ENCODE data around the gene WFIKKN2. TPM values are rescaled to one million over a fixed set of nuclear protein-coding genes. Genes with fewer than 3 reads are reported as not detected.
A peak's percentile ranks its signal among the peaks of the same experiment; 100 is the strongest.

Gene WFIKKN2
- polyA plus RNA-seq, 1 donor, result 0.13 TPM

DNA sequence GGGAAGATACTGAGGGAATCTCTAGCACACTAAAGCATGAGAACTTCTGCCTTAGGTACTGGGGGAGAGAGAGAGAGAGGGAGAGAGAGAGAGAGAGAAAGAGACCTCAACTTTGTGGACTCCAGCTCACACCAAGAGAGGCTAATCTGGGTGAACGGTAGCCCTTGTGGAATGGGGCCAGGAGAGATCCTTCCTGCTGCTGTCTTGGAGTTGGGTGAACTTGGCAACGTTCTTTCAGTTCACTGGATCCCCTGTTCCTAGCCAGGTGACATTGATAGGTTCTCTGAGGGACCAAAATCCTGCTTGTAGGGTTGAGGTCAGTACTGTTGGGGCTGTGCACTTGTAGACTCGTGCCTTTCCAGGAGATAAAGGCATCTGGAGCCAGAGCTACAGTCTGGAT, 26.5 kb upstream of the WFIKKN2 start:
- H3K27ac ChIP-seq (ENCODE audit: low read length), result no peak overlapping the region
- no peaks in the 10 kb centered on the region for H3K36me3 ChIP-seq (ENCODE audit: control insufficient read depth, insufficient read depth, low read length)
- no peaks in the 10 kb centered on the region for H3K4me1 ChIP-seq (ENCODE audit: control insufficient read depth, insufficient read depth, low read length)
- DNase-seq, result no peak
- no CpG with 5 or more reads among the region's 3 CpGs for WGBS (ENCODE audit: insufficient coverage, low lambda C conversion rate)
- no peak overlapping the region for H3K4me3 ChIP-seq (ENCODE audit: low read length)
- H3K9me3 ChIP-seq (ENCODE audit: control insufficient read depth, low read depth, low read length), result no peaks in the 10 kb centered on the region
- no peaks in the 10 kb centered on the region for H3K27me3 ChIP-seq (ENCODE audit: control insufficient read depth, insufficient read depth, low read length)

- H3K9me3 ChIP-seq (ENCODE audit: control insufficient read depth, low read depth, low read length), result no peaks in the 10 kb centered on the region
- H3K4me3 ChIP-seq (ENCODE audit: low read length), result no peak overlapping the region
- H3K27ac ChIP-seq (ENCODE audit: low read length), result no peak overlapping the region
- H3K4me1 ChIP-seq (ENCODE audit: control insufficient read depth, insufficient read depth, low read length), result no peaks in the 10 kb centered on the region
- DNase-seq, result no peak
- no peaks in the 10 kb centered on the region for H3K27me3 ChIP-seq (ENCODE audit: control insufficient read depth, insufficient read depth, low read length)
- no peaks in the 10 kb centered on the region for H3K36me3 ChIP-seq (ENCODE audit: control insufficient read depth, insufficient read depth, low read length)
Measured at GRCh38 chr17:50813583-50813982, 21.8 kb upstream of the WFIKKN2 start.

- 85% methylated on average over 2 of the region's 3 CpGs for WGBS (ENCODE audit: insufficient coverage, low lambda C conversion rate)
- no peak for DNase-seq
- H3K27me3 ChIP-seq (ENCODE audit: control insufficient read depth, insufficient read depth, low read length), result no peaks in the 10 kb centered on the region
Measured at GRCh38 chr17:50815400-50815799, 20.0 kb upstream of the WFIKKN2 start.

GRCh38 chr17:50816271-50816670, 19.1 kb upstream of the WFIKKN2 start:
- no CpG with 5 or more reads among the region's 5 CpGs for WGBS (ENCODE audit: insufficient coverage, low lambda C conversion rate)
- Histone ChIP-seq H3K4me3 (ENCODE audit: low read length) (no peak overlapping the region), H3K27ac (ENCODE audit: low read length) (no peak overlapping the region), H3K9me3 (ENCODE audit: control insufficient read depth, low read depth, low read length) (no peaks in the 10 kb centered on the region), H3K36me3 (ENCODE audit: control insufficient read depth, insufficient read depth, low read length) (no peaks in the 10 kb centered on the region), H3K4me1 (ENCODE audit: control insufficient read depth, insufficient read depth, low read length) (no peaks in the 10 kb centered on the region), H3K27me3 (ENCODE audit: control insufficient read depth, insufficient read depth, low read length) (no peaks in the 10 kb centered on the region)
- DNase-seq, result no peak

More at GRCh38 chr17:50815400-50815799, 20.0 kb upstream of the WFIKKN2 start:
- no peaks in the 10 kb centered on the region for H3K4me1 ChIP-seq (ENCODE audit: control insufficient read depth, insufficient read depth, low read length)
- no peak overlapping the region for H3K27ac ChIP-seq (ENCODE audit: low read length)
- H3K4me3 ChIP-seq (ENCODE audit: low read length), result no peak overlapping the region
- H3K36me3 ChIP-seq (ENCODE audit: control insufficient read depth, insufficient read depth, low read length), result no peaks in the 10 kb centered on the region
- H3K9me3 ChIP-seq (ENCODE audit: control insufficient read depth, low read depth, low read length), result no peaks in the 10 kb centered on the region

DNA sequence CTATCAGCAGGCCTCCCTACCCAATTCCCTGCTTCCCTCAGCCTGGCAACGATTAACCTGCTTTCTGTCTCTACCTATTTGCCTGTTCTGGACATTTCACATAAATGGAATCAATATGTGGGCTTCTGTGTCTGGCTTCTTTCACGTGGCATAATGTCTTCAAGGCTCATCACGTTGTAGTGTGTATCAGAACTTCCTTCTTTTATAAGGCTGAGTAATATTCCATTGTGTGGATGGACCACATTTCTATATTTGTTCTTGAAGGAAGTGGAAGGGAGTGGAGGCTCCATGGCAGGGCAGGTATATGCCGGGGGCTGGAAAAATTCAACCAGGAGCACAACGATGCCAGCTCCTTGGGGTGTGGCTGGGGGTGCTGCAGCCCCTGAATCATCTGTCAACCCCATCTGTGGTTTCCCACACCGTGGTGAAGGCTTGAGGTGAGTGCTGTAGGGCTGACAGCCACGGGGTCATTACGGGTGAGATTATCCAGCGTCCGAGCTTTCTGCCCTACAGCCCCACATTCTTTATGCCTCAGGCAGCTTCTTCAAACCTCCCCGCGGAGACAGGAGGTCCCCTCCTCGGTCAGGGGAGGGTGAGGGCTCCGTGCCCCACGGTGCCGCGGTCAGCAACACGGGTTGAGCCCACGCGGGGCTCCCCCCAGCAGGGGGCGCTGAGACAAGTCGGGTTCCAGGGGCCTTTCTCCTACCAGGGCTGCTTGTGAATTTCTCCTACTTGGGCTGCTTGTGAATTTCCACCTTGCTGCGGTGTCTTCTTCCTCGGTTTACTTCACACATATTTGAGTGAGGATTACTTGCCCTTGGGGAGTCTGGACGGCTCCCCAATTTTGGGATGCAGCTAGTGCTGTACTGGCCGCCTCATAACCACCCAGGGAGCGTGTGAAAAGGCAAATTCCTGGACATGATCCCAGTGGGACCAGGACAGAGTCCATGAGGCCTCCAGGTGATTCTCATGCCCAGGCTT, 18.3 kb upstream of the WFIKKN2 start:
- no peaks in the 10 kb centered on the region for H3K4me1 ChIP-seq (ENCODE audit: control insufficient read depth, insufficient read depth, low read length)
- H3K27ac ChIP-seq (ENCODE audit: low read length), result no peak overlapping the region
- no peaks in the 10 kb centered on the region for H3K9me3 ChIP-seq (ENCODE audit: control insufficient read depth, low read depth, low read length)
- H3K36me3 ChIP-seq (ENCODE audit: control insufficient read depth, insufficient read depth, low read length), result no peaks in the 10 kb centered on the region
- H3K4me3 ChIP-seq (ENCODE audit: low read length), result no peak overlapping the region
- no CpG with 5 or more reads among the region's 27 CpGs for WGBS (ENCODE audit: insufficient coverage, low lambda C conversion rate)
- no peaks in the 10 kb centered on the region for H3K27me3 ChIP-seq (ENCODE audit: control insufficient read depth, insufficient read depth, low read length)
- peak in 1 of 2 donors; percentile 22 for DNase-seq

- no peak for DNase-seq
- Histone ChIP-seq H3K4me1 (ENCODE audit: control insufficient read depth, insufficient read depth, low read length) (no peaks in the 10 kb centered on the region), H3K27ac (ENCODE audit: low read length) (no peak overlapping the region), H3K36me3 (ENCODE audit: control insufficient read depth, insufficient read depth, low read length) (no peaks in the 10 kb centered on the region), H3K4me3 (ENCODE audit: low read length) (no peak overlapping the region), H3K9me3 (ENCODE audit: control insufficient read depth, low read depth, low read length) (no peaks in the 10 kb centered on the region), H3K27me3 (ENCODE audit: control insufficient read depth, insufficient read depth, low read length) (no peaks in the 10 kb centered on the region)
- no CpG with 5 or more reads among the region's 7 CpGs for WGBS (ENCODE audit: insufficient coverage, low lambda C conversion rate)
Measured at GRCh38 chr17:50817838-50818237, 17.5 kb upstream of the WFIKKN2 start.

DNA sequence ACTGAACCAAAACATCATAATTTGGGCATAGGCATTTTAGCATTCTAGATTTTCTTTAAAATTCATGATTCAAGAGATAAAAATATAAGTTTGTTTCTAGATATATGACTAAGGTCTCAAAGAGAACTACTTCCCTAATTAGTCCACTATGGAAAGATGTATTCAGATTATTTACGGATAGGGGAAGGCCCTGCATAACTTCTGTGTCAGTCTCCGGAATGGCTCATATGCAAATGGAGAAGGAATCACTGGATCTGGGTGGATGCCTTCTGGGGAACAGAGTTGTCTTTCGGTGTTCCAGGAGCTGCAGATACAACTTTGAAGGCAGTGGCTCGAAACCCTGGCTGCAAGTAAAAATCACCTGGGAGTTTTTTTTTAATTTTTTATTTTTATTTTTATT, 17.1 kb upstream of the WFIKKN2 start:
- H3K27me3 ChIP-seq (ENCODE audit: control insufficient read depth, insufficient read depth, low read length), result no peaks in the 10 kb centered on the region
- H3K36me3 ChIP-seq (ENCODE audit: control insufficient read depth, insufficient read depth, low read length), result no peaks in the 10 kb centered on the region
- no peak overlapping the region for H3K27ac ChIP-seq (ENCODE audit: low read length)
- H3K9me3 ChIP-seq (ENCODE audit: control insufficient read depth, low read depth, low read length), result no peaks in the 10 kb centered on the region
- DNase-seq, result no peak
- no peaks in the 10 kb centered on the region for H3K4me1 ChIP-seq (ENCODE audit: control insufficient read depth, insufficient read depth, low read length)
- H3K4me3 ChIP-seq (ENCODE audit: low read length), result no peak overlapping the region
- no CpG with 5 or more reads among the region's 4 CpGs for WGBS (ENCODE audit: insufficient coverage, low lambda C conversion rate)

GRCh38 chr17:50818921-50819657, 16.3 kb upstream of the WFIKKN2 start:
- WGBS (ENCODE audit: insufficient coverage, low lambda C conversion rate), result 71% methylated on average over 4 of the region's 6 CpGs
- H3K4me1 ChIP-seq (ENCODE audit: control insufficient read depth, insufficient read depth, low read length), result no peaks in the 10 kb centered on the region
- H3K4me3 ChIP-seq (ENCODE audit: low read length), result no peak overlapping the region
- no peak for DNase-seq
- H3K36me3 ChIP-seq (ENCODE audit: control insufficient read depth, insufficient read depth, low read length), result no peaks in the 10 kb centered on the region
- H3K9me3 ChIP-seq (ENCODE audit: control insufficient read depth, low read depth, low read length), result no peaks in the 10 kb centered on the region
- no peaks in the 10 kb centered on the region for H3K27me3 ChIP-seq (ENCODE audit: control insufficient read depth, insufficient read depth, low read length)
- no peak overlapping the region for H3K27ac ChIP-seq (ENCODE audit: low read length)

GRCh38 chr17:50820651-50821050, 14.7 kb upstream of the WFIKKN2 start:
- WGBS (ENCODE audit: insufficient coverage, low lambda C conversion rate), result no CpG with 5 or more reads among the region's 10 CpGs
- no peak overlapping the region for H3K4me3 ChIP-seq (ENCODE audit: low read length)
- no peaks in the 10 kb centered on the region for H3K9me3 ChIP-seq (ENCODE audit: control insufficient read depth, low read depth, low read length)
- DNase-seq, result no peak
- H3K36me3 ChIP-seq (ENCODE audit: control insufficient read depth, insufficient read depth, low read length), result no peaks in the 10 kb centered on the region
- no peak overlapping the region for H3K27ac ChIP-seq (ENCODE audit: low read length)
- H3K4me1 ChIP-seq (ENCODE audit: control insufficient read depth, insufficient read depth, low read length), result no peaks in the 10 kb centered on the region
- H3K27me3 ChIP-seq (ENCODE audit: control insufficient read depth, insufficient read depth, low read length), result no peaks in the 10 kb centered on the region

DNA sequence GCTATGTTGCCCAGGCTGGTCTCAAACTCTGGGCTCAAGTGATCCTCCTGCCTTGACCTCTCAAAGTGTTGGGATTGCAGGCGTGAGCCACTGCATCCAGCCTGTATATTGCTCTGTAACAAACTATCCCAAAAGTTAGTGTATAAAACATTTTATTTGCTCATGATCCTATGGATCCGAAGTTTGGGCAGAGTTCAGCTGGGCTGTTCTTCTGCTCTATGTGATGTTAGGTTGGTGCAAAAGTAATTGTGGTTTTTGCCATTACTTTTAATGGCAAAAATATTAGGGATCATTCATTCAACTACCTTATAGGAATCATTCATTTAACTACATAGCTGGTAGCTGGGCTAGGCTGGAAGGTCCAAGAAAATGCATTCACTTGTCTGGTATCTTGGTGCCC, 12.8 kb upstream of the WFIKKN2 start:
- no CpG with 5 or more reads among the region's 2 CpGs for WGBS (ENCODE audit: insufficient coverage, low lambda C conversion rate)
- Histone ChIP-seq H3K9me3 (ENCODE audit: control insufficient read depth, low read depth, low read length) (no peaks in the 10 kb centered on the region), H3K27me3 (ENCODE audit: control insufficient read depth, insufficient read depth, low read length) (no peaks in the 10 kb centered on the region), H3K4me1 (ENCODE audit: control insufficient read depth, insufficient read depth, low read length) (no peaks in the 10 kb centered on the region), H3K36me3 (ENCODE audit: control insufficient read depth, insufficient read depth, low read length) (no peaks in the 10 kb centered on the region), H3K4me3 (ENCODE audit: low read length) (no peak overlapping the region), H3K27ac (ENCODE audit: low read length) (no peak overlapping the region)
- DNase-seq, result no peak

Measured in large intestine (tissue), 3 donors.